Activated naive CD8-positive, alpha-beta T cell treated with anti-CD3 and anti-CD28 coated beads, Interleukin-2, amount 50 U/mL, for 24 hours (primary cell): ENCODE data around the gene MARK1.

Experiments
- ATAC-seq: fragments of 150-1000 bp; cut with Tn5 transposase; one replicate; pipeline ENCODE4 v1.10.0; 2021
- DNase-seq: peaks from one replicate; pipeline ENCODE4 v3.0.0; 2021
- H3K27ac Mint-ChIP-seq: one replicate; pipeline ENCODE4 v1.8.0; 2021; ENCODE audit warnings: mild to moderate bottlenecking, mixed read lengths
- H3K27me3 Mint-ChIP-seq: one replicate; pipeline ENCODE4 v1.8.0; 2021; ENCODE audit warnings: mixed read lengths
- H3K36me3 Mint-ChIP-seq: one replicate; pipeline ENCODE4 v1.8.0; 2021; ENCODE audit warnings: low read depth, mixed read lengths
- H3K4me1 Mint-ChIP-seq: one replicate; pipeline ENCODE4 v1.8.0; 2021; ENCODE audit warnings: mixed read lengths
- H3K4me3 Mint-ChIP-seq: one replicate; pipeline ENCODE4 v1.8.0; 2021; ENCODE audit warnings: mild to moderate bottlenecking, moderate library complexity, mixed read lengths
- H3K9me3 Mint-ChIP-seq: one replicate; pipeline ENCODE4 v1.8.0; 2021; ENCODE audit warnings: mixed read lengths

MARK1 gene

DNA sequence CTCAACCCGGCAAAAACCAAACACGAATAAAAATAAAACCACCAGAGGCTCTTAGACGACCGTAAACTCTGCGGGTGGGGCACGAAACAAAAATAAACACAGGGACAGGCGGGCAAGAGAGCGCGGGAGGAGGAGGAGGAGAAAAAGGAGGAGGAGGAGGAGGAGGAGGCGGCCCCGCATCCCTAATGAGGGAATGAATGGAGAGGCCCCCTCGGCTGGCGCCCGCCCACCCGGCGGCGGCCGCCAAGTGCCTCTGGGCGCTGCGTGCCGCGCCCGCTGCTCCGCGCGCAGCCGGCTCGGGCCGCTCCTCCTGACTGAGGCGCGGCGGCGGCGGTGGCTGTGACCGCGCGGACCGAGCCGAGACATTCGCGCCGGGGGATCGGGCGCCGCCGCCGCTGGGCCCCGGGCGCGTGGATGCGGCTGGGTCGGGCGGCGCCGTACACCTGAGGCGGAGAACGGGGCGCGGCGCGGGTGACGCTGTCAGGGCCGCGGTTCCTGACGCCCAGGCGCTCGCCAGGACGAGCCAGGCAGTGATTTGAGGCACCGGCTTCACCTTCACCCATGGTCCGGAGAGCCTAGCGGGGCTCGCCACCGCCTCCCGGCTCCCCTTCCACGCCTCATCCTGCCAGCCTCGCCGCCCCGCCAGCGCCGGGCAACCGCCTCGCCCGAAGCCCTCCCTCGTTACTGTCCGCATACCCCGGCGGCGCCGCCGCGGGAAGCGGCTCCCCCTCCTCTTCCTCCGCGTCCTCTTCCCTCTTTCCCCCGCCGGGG is at the start of gene MARK1:
TSS of gene MARK1 (plus strand) at position 229 of the 771 bp plus-strand sequence. CDS start 687 bp downstream, outside the sequence.
- peak; percentile 54 for ATAC-seq
- no peak within 1 kb of the TSS for H3K27ac Mint-ChIP-seq
- H3K27me3 Mint-ChIP-seq: peaks cover 62% of the 10 kb centered on the region
- H3K9me3 Mint-ChIP-seq: no peaks in the 10 kb centered on the region
- peaks cover 9% of the 10 kb centered on the region for H3K4me1 Mint-ChIP-seq
- DNase-seq: peak; percentile 11
- no peaks in the 10 kb centered on the region for H3K36me3 Mint-ChIP-seq
- H3K4me3 Mint-ChIP-seq: peak within 1 kb of the TSS; percentile 81

GRCh38 chr1:220483700-220484099 is 44.2 kb upstream of the MARK1 start:
- ATAC-seq (no peak), DNase-seq (no peak)
- peaks cover 7% of the 10 kb centered on the region for H3K4me1 Mint-ChIP-seq
- H3K4me3 Mint-ChIP-seq: no peak overlapping the region
- no peaks in the 10 kb centered on the region for H3K9me3 Mint-ChIP-seq
- peaks cover 3% of the 10 kb centered on the region for H3K27me3 Mint-ChIP-seq
- H3K27ac Mint-ChIP-seq: no peak overlapping the region
- no peaks in the 10 kb centered on the region for H3K36me3 Mint-ChIP-seq

DNA sequence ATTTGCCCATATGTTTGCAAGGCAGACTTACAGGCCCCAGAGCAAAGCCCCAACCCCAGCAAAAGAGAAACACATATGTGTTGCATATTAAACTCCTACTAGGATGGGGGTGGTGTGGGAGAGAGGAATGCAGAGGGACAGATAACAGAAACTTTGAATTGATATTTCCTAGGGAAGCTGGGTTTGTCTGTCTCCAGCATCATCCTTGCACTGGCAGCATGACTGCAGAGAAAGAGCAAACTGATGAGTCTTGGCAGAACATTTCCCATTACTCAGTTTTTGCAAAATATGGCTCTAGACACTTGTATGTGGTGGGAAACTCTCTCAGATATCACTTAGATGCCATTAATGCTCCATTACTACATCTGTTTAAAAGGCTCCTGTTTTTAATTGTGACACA is 43.8 kb upstream of the MARK1 start:
- ATAC-seq: no peak
- no peaks in the 10 kb centered on the region for H3K36me3 Mint-ChIP-seq

GRCh38 chr1:220485131-220485530 is 42.8 kb upstream of the MARK1 start:
- ATAC-seq (no peak), DNase-seq (no peak)
- Mint-ChIP-seq H3K36me3 (no peaks in the 10 kb centered on the region), H3K27me3 (peaks cover 5% of the 10 kb centered on the region), H3K4me1 (peaks cover 7% of the 10 kb centered on the region), H3K4me3 (no peak overlapping the region), H3K27ac (no peak overlapping the region), H3K9me3 (no peaks in the 10 kb centered on the region)

More for the DNA sequence above, 43.8 kb upstream of the MARK1 start:
- no peak overlapping the region for H3K4me3 Mint-ChIP-seq
- no peak for DNase-seq
- H3K27ac Mint-ChIP-seq: no peak overlapping the region
- H3K9me3 Mint-ChIP-seq: no peaks in the 10 kb centered on the region
- peaks cover 7% of the 10 kb centered on the region for H3K4me1 Mint-ChIP-seq
- peaks cover 5% of the 10 kb centered on the region for H3K27me3 Mint-ChIP-seq

DNA sequence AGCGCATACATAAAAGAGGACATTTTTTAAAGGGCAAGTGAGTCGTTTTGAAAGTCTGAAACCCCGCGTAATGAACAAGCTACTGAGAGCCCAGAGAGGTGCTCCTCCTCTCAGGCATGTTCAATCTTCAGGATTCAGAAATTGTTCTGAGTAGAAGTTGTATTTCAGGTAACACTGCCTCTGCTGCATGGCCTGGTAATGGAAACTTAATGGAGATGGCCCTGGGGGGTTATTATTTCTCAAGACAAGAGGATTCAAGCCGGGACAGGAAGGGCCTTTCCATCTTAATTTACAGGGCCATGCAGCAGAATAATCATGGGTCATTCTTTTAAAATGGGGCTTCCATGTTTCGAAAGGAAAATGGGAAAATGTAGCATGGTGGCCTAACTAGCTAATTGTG is 42.1 kb upstream of the MARK1 start:
- no peaks in the 10 kb centered on the region for H3K36me3 Mint-ChIP-seq
- H3K27ac Mint-ChIP-seq: no peak overlapping the region
- H3K4me3 Mint-ChIP-seq: no peak overlapping the region
- H3K27me3 Mint-ChIP-seq: peaks cover 5% of the 10 kb centered on the region
- ATAC-seq: no peak
- no peaks in the 10 kb centered on the region for H3K9me3 Mint-ChIP-seq
- peaks cover 7% of the 10 kb centered on the region for H3K4me1 Mint-ChIP-seq
- DNase-seq: no peak

GRCh38 chr1:220487297-220487820 is 40.6 kb upstream of the MARK1 start:
- DNase-seq: peak; percentile 20

DNA sequence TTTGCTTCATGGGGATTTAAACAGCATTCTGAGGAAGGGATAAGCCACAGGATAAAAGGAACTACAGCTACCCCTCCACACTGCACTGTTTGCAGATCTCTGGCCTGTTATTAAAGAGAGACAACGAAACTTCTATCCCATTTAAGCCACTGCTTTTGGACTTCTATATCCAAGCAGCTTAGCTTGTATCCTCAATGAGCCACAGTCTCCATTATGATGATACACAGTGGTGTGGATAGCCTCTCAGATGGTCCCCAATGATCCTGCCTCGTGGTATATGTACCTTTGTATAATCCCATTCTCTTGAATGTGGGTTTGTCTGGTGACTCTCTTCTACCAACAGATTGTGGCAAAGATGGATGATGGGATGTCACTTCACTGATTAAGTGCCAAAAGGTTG is 36.0 kb upstream of the MARK1 start:
- no peaks in the 10 kb centered on the region for H3K36me3 Mint-ChIP-seq
- no peak overlapping the region for H3K27ac Mint-ChIP-seq
- no peak overlapping the region for H3K4me3 Mint-ChIP-seq
- H3K4me1 Mint-ChIP-seq: peaks cover 7% of the 10 kb centered on the region
- H3K9me3 Mint-ChIP-seq: no peaks in the 10 kb centered on the region
- no peak for DNase-seq
- H3K27me3 Mint-ChIP-seq: peaks cover 9% of the 10 kb centered on the region
- ATAC-seq: no peak

More at GRCh38 chr1:220487297-220487820, 40.6 kb upstream of the MARK1 start:
- peaks cover 5% of the 10 kb centered on the region for H3K27me3 Mint-ChIP-seq
- no peaks in the 10 kb centered on the region for H3K9me3 Mint-ChIP-seq
- ATAC-seq: peak; percentile 82
- H3K36me3 Mint-ChIP-seq: no peaks in the 10 kb centered on the region
- H3K27ac Mint-ChIP-seq: no peak overlapping the region
- H3K4me3 Mint-ChIP-seq: no peak overlapping the region
- H3K4me1 Mint-ChIP-seq: peaks cover 7% of the 10 kb centered on the region

DNA sequence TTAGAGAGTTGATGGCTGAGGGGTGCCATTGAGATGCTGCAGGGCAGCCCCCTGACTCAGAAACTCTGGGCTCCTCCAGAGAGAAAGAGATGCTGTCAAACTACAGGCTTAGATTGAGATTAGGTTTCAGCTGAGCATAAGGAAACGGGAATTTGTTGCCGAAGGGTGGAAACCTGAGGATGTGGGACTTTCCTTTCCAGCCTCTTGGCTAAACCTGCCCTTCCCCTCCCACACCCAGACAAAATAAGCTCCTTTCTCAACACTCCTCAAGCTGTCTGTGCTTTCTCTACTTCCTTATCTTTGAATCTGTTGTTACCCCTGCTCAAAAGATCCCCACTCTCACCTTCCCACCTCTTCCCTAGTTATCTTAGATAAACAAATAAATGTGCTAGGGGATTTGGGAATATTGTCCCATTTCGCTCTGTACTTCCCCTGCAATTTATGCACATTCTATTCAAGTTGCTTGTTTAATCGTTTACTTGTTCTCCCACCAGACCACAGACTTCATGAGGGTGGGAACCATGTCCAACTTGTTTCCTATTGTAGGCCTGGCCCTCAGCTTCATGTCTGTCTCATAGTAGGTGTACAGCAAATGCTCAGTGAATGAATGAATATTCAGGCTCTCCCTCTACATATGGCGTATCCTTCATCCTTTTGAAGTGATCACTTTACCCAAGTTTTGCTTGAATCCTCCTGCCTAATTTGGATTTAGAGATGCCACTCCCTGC is 30.6 kb upstream of the MARK1 start:
- H3K4me3 Mint-ChIP-seq: no peak overlapping the region
- H3K27me3 Mint-ChIP-seq: peaks cover 8% of the 10 kb centered on the region
- no peaks in the 10 kb centered on the region for H3K36me3 Mint-ChIP-seq
- ATAC-seq: no peak
- no peak for DNase-seq
- H3K27ac Mint-ChIP-seq: no peak overlapping the region
- no peaks in the 10 kb centered on the region for H3K4me1 Mint-ChIP-seq
- H3K9me3 Mint-ChIP-seq: no peaks in the 10 kb centered on the region

- H3K9me3 Mint-ChIP-seq: no peaks in the 10 kb centered on the region
- H3K27me3 Mint-ChIP-seq: peaks cover 8% of the 10 kb centered on the region
- DNase-seq (no peak), ATAC-seq (no peak)
- H3K27ac Mint-ChIP-seq: no peak overlapping the region
- H3K4me1 Mint-ChIP-seq: no peaks in the 10 kb centered on the region
- H3K36me3 Mint-ChIP-seq: no peaks in the 10 kb centered on the region
- H3K4me3 Mint-ChIP-seq: no peak overlapping the region
These were observed 29.7 kb upstream of the MARK1 start for GRCh38 chr1:220498188-220498587.

- Mint-ChIP-seq H3K36me3 (no peaks in the 10 kb centered on the region), H3K4me1 (no peaks in the 10 kb centered on the region)
These were observed 27.6 kb upstream of the MARK1 start for GRCh38 chr1:220500372-220500771.

DNA sequence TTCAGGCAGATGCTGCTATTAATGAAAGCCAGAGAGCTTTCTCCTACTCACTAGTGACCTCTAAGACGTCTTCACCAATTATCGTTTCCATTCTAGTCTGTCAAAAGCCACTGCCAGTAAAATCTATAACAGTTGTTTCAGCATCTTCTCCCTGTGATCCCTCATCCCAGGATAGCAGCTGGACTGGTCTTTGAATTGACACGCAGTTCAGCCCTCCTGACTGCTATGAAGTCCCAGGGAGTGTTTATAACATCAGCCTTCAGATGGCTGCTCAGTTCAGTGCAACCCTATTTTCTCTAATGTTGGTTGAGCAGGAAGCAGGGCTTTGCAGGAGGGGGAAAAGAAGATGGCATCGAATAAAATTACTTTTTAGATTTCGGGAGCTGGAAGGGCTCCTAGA is 23.6 kb upstream of the MARK1 start:
- no peak overlapping the region for H3K4me3 Mint-ChIP-seq
- no peak overlapping the region for H3K27ac Mint-ChIP-seq

More at GRCh38 chr1:220500372-220500771, 27.6 kb upstream of the MARK1 start:
- H3K4me3 Mint-ChIP-seq: no peak overlapping the region
- H3K9me3 Mint-ChIP-seq: no peaks in the 10 kb centered on the region
- H3K27me3 Mint-ChIP-seq: peaks cover 4% of the 10 kb centered on the region
- ATAC-seq (no peak), DNase-seq (no peak)
- no peak overlapping the region for H3K27ac Mint-ChIP-seq

GRCh38 chr1:220507085-220507484 is 20.9 kb upstream of the MARK1 start:
- ATAC-seq (no peak), DNase-seq (no peak)
- no peaks in the 10 kb centered on the region for H3K4me1 Mint-ChIP-seq
- no peak overlapping the region for H3K4me3 Mint-ChIP-seq
- no peaks in the 10 kb centered on the region for H3K9me3 Mint-ChIP-seq
- H3K27me3 Mint-ChIP-seq: peaks cover 8% of the 10 kb centered on the region
- H3K27ac Mint-ChIP-seq: no peak overlapping the region
- no peaks in the 10 kb centered on the region for H3K36me3 Mint-ChIP-seq

More for the DNA sequence above, 23.6 kb upstream of the MARK1 start:
- Mint-ChIP-seq H3K4me1 (no peaks in the 10 kb centered on the region), H3K9me3 (no peaks in the 10 kb centered on the region), H3K36me3 (no peaks in the 10 kb centered on the region), H3K27me3 (peaks cover 3% of the 10 kb centered on the region)
- ATAC-seq: no peak
- DNase-seq: no peak

DNA sequence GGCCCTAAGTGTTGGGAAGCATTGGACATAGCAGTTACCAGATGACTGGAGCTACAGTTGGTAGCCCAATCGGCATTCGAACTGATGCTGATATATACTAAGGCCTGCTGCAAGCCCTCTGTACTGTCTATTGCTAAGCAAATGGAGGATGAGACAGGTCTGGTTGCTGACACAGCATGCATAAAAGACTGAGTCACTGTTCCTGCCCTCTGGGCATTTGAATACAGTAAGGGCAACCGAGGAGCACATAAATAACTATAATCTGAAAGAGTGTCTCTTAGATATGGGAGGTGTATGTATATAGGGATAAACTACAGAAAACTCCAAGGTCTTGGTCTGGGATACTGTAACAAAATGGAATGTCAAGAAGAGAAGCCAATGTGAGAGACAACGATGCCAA is 16.8 kb upstream of the MARK1 start:
- H3K4me3 Mint-ChIP-seq: no peak overlapping the region
- DNase-seq: no peak

GRCh38 chr1:220511785-220512184 is 16.2 kb upstream of the MARK1 start:
- Mint-ChIP-seq H3K4me3 (no peak overlapping the region), H3K4me1 (no peaks in the 10 kb centered on the region), H3K27me3 (peaks cover 7% of the 10 kb centered on the region), H3K27ac (no peak overlapping the region), H3K9me3 (no peaks in the 10 kb centered on the region), H3K36me3 (no peaks in the 10 kb centered on the region)
- ATAC-seq: no peak
- DNase-seq: no peak

More for the DNA sequence above, 16.8 kb upstream of the MARK1 start:
- H3K27ac Mint-ChIP-seq: no peak overlapping the region
- no peaks in the 10 kb centered on the region for H3K9me3 Mint-ChIP-seq
- H3K27me3 Mint-ChIP-seq: peaks cover 7% of the 10 kb centered on the region
- no peak for ATAC-seq
- no peaks in the 10 kb centered on the region for H3K36me3 Mint-ChIP-seq
- H3K4me1 Mint-ChIP-seq: no peaks in the 10 kb centered on the region

GRCh38 chr1:220513834-220514233 is 14.1 kb upstream of the MARK1 start:
- no peak overlapping the region for H3K27ac Mint-ChIP-seq

More at GRCh38 chr1:220513834-220514233, 14.1 kb upstream of the MARK1 start:
- no peak for DNase-seq
- no peak for ATAC-seq
- Mint-ChIP-seq H3K27me3 (peaks cover 7% of the 10 kb centered on the region), H3K4me1 (no peaks in the 10 kb centered on the region), H3K9me3 (no peaks in the 10 kb centered on the region), H3K36me3 (no peaks in the 10 kb centered on the region), H3K4me3 (no peak overlapping the region)
